ENCODE measurements around the gene CXorf58. TPM values are rescaled to one million over a fixed set of nuclear protein-coding genes. Genes with fewer than 3 reads are reported as not detected.
A peak's percentile ranks its signal among the peaks of the same experiment; 100 is the strongest.

CXorf58 gene
- total RNA-seq, 1 donor from 2014 or later, result not detected

- Mint-ChIP-seq H3K27me3 (no peaks in the 10 kb centered on the region), H3K4me3 (no peak overlapping the region), H3K4me1 (ENCODE audit: unreplicated experiment) (peaks cover 24% of the 10 kb centered on the region), H3K36me3 (peaks cover 6% of the 10 kb centered on the region), H3K27ac (peak overlapping the region; percentile 68), H3K9me3 (no peaks in the 10 kb centered on the region)
- no peak for DNase-seq (ENCODE audit: extremely low spot score, unreplicated experiment)
- no peak for TF ChIP-seq CTCF (conservative IDR thresholded peaks at IDR 0.05)
These were observed 9.3 kb upstream of the CXorf58 start for GRCh38 chrX:23898412-23898959.

GRCh38 chrX:23900220-23900797 lies 7.5 kb upstream of the CXorf58 start:
- Mint-ChIP-seq H3K36me3 (peaks cover 3% of the 10 kb centered on the region), H3K27me3 (no peaks in the 10 kb centered on the region), H3K4me3 (peak overlapping the region; percentile 46), H3K27ac (no peak overlapping the region), H3K9me3 (no peaks in the 10 kb centered on the region), H3K4me1 (ENCODE audit: unreplicated experiment) (peaks cover 30% of the 10 kb centered on the region)
- no peak for DNase-seq (ENCODE audit: extremely low spot score, unreplicated experiment)
- TF ChIP-seq CTCF (conservative IDR thresholded peaks at IDR 0.05), result no peak

- Mint-ChIP-seq H3K27me3 (no peaks in the 10 kb centered on the region), H3K4me3 (no peak overlapping the region), H3K4me1 (ENCODE audit: unreplicated experiment) (peaks cover 30% of the 10 kb centered on the region), H3K27ac (no peak overlapping the region), H3K36me3 (no peaks in the 10 kb centered on the region), H3K9me3 (no peaks in the 10 kb centered on the region)
- TF ChIP-seq CTCF (conservative IDR thresholded peaks at IDR 0.05), result no peak
- DNase-seq (ENCODE audit: extremely low spot score, unreplicated experiment), result no peak
These were observed 6.7 kb upstream of the CXorf58 start for GRCh38 chrX:23901060-23901459.

GRCh38 chrX:23901805-23902204 lies 6.0 kb upstream of the CXorf58 start:
- Mint-ChIP-seq H3K4me3 (no peak overlapping the region), H3K36me3 (no peaks in the 10 kb centered on the region), H3K27ac (no peak overlapping the region), H3K9me3 (no peaks in the 10 kb centered on the region), H3K27me3 (no peaks in the 10 kb centered on the region), H3K4me1 (ENCODE audit: unreplicated experiment) (peaks cover 36% of the 10 kb centered on the region)
- no peak for DNase-seq (ENCODE audit: extremely low spot score, unreplicated experiment)
- peak; percentile 68 for TF ChIP-seq CTCF (conservative IDR thresholded peaks at IDR 0.05)

- Mint-ChIP-seq H3K4me3 (no peak overlapping the region), H3K9me3 (no peaks in the 10 kb centered on the region), H3K27me3 (no peaks in the 10 kb centered on the region), H3K27ac (no peak overlapping the region), H3K36me3 (no peaks in the 10 kb centered on the region), H3K4me1 (ENCODE audit: unreplicated experiment) (peaks cover 30% of the 10 kb centered on the region)
- DNase-seq (ENCODE audit: extremely low spot score, unreplicated experiment), result no peak
- peak; percentile 79 for TF ChIP-seq CTCF (conservative IDR thresholded peaks at IDR 0.05)
These were observed 5.4 kb upstream of the CXorf58 start for GRCh38 chrX:23902419-23902818.

Data from type B pancreatic cell (in vitro differentiated cells).